Hepatocyte (in vitro differentiated cells): ENCODE results near the gene EEF1A2. TPM values are rescaled to one million over a fixed set of nuclear protein-coding genes. Genes with fewer than 3 reads are reported as not detected.

Source experiments
- DNase-seq: peaks from one replicate; pipeline ENCODE4 v3.0.0-alpha.2; 2016; ENCODE audit warnings: low spot score
- H2AFZ ChIP-seq: fragments of 200-600 bp; sonication (generic); 2 replicates; pipeline ENCODE4 v1.6.0; 2016; ENCODE audit warnings: antibody characterized with exemption, mild to moderate bottlenecking
- H3K27ac ChIP-seq: fragments of 200-600 bp; sonication (generic); 2 replicates; pipeline ENCODE4 v1.5.1; 2016; ENCODE audit warnings: mild to moderate bottlenecking
- H3K27me3 ChIP-seq: fragments of 200-600 bp; sonication (generic); 2 replicates; pipeline ENCODE4 v1.6.1; 2016
- H3K36me3 ChIP-seq: fragments of 200-600 bp; sonication (generic); replicated peaks from 2 replicates; pipeline ENCODE4 v1.5.1; 2016; ENCODE audit warnings: low read depth; ENCODE audit not compliant: insufficient read depth
- H3K4me1 ChIP-seq: fragments of 200-600 bp; sonication (generic); 2 replicates; pipeline ENCODE4 v1.5.1; 2016; ENCODE audit warnings: mild to moderate bottlenecking, moderate library complexity; ENCODE audit not compliant: insufficient read depth
- H3K4me2 ChIP-seq: fragments of 200-600 bp; sonication (generic); 2 replicates; pipeline ENCODE4 v1.6.0; 2016
- H3K4me3 ChIP-seq: fragments of 200-600 bp; sonication (generic); 2 replicates; pipeline ENCODE4 v1.5.1; 2016; ENCODE audit warnings: mild to moderate bottlenecking
- H3K79me2 ChIP-seq: fragments of 200-600 bp; sonication (generic); 2 replicates; pipeline ENCODE4 v1.6.0; 2017; ENCODE audit warnings: mild to moderate bottlenecking
- H3K9me2 ChIP-seq: fragments of 200-600 bp; sonication (generic); replicated peaks from 2 replicates; pipeline ENCODE4 v1.6.0; 2017; ENCODE audit warnings: mild to moderate bottlenecking; ENCODE audit not compliant: insufficient read depth
- H3K9me3 ChIP-seq: fragments of 200-600 bp; sonication (generic); 2 replicates; pipeline ENCODE4 v1.5.1; 2016; ENCODE audit warnings: low read depth, mild to moderate bottlenecking
- H4K20me1 ChIP-seq: fragments of 200-600 bp; sonication (generic); 2 replicates; pipeline ENCODE4 v1.6.0; 2016; ENCODE audit warnings: mild to moderate bottlenecking; ENCODE audit not compliant: insufficient read depth, poor library complexity, severe bottlenecking
- CTCF ChIP-seq: fragments of 200-600 bp; sonication (generic); IDR thresholded peaks from 2 replicates; pipeline ENCODE4 v1.5.1; 2016; ENCODE audit warnings: antibody characterized with exemption, mild to moderate bottlenecking; ENCODE audit not compliant: poor library complexity
- EZH2 ChIP-seq: fragments of 200-600 bp; sonication (generic); IDR thresholded peaks from 2 replicates; pipeline ENCODE4 v1.6.1; 2016; ENCODE audit warnings: antibody characterized with exemption, mild to moderate bottlenecking, borderline replicate concordance
- EZH2phosphoT487 ChIP-seq: fragments of 200-600 bp; sonication (generic); IDR thresholded peaks from one replicate; pipeline ENCODE4 v1.6.1; 2018; ENCODE audit warnings: antibody characterized with exemption, mild to moderate bottlenecking, low read depth, moderate library complexity; ENCODE audit not compliant: unreplicated experiment, severe bottlenecking
- WGBS: methylation state at CpG from one replicate; pipeline ENCODE4 v1.1.6; 2016; ENCODE audit warnings: low lambda C conversion rate; ENCODE audit errors: missing lambda C conversion rate; 5-methylcytosine and 5-hydroxymethylcytosine counted together
- polyA plus RNA-seq: library from polyadenylated mRNA; unstranded; fragments of >200 nt; fragmentation: Nextera tagmentation; extraction: Ambion mirVana; gene quantifications from 2 replicates; pipeline ENCODE4 v1.2.1, GENCODE V29; 2016
- total RNA-seq: library from RNA; depleted of rRNA; stranded (reverse); fragments of >200 nt; gene quantifications from 2 replicates; pipeline ENCODE4 v1.2.3, GENCODE V29; 2014

Gene EEF1A2
- total and polyA plus RNA-seq, 2 experiments from 2014 or later: 12.0 to 23.5 TPM

DNA sequence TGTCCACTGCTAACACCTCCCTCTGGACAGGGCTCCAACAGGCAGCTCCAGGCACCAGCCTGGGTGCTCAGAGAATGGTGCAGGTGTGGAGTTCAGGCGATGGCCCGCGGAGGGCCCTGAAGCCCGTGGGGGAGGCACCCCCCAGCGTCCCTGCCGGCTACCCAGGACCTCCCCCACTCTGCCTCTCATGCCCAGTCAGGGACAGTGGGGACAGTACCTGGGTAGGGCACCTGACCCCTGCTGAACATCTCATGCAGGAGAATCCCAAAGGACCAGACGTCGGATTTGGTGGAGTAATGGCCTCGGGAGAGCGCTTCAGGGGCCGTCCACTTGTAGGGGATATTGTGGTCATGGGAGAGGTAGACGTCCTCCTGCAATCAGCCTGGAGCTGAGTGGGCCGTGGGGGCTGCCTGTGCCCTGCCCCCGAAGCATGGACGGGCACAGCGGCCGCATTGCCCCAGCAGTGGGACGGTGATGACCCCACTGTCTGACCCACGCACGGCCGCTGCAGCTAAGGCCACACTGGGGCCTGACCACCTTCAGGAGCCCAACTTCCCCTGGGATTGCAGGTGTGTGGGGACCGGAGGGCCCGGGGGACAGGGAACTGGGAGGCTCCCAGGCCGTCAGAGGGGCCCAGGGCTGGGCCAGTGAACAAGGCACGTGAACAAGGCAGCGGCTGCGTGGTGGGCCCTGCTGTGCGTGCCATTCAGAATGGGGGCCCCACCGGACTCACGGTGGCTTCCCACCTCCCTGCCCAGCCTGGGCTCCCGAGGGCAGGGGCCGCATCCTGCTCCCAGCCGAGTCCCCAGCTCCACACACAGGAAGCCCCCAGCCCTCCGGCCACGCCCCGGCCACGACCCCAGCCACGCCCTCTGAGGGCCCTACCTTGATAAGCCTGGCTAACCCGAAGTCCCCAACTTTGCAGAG is 31.2 kb upstream of the EEF1A2 start:
- H3K4me1 ChIP-seq: no peaks in the 10 kb centered on the region
- H3K36me3 ChIP-seq: no peaks in the 10 kb centered on the region
- H2AFZ ChIP-seq: no peak overlapping the region
- no peaks in the 10 kb centered on the region for H4K20me1 ChIP-seq
- H3K79me2 ChIP-seq: no peaks in the 10 kb centered on the region
- H3K4me2 ChIP-seq: no peak overlapping the region
- DNase-seq: peak; percentile 11
- no peak overlapping the region for H3K27ac ChIP-seq
- TF ChIP-seq EZH2: no peak
- TF ChIP-seq CTCF: no peak
- no peak for TF ChIP-seq EZH2phosphoT487
- H3K4me3 ChIP-seq: no peak overlapping the region
- no peaks in the 10 kb centered on the region for H3K9me2 ChIP-seq
- H3K9me3 ChIP-seq: no peaks in the 10 kb centered on the region
- 90% methylated on average over 29 of the region's 39 CpGs for WGBS
- H3K27me3 ChIP-seq: no peaks in the 10 kb centered on the region

GRCh38 chr20:63529180-63529860 is 30.4 kb upstream of the EEF1A2 start:
- Histone ChIP-seq H3K4me3 (no peak overlapping the region), H3K9me3 (no peaks in the 10 kb centered on the region), H3K9me2 (no peaks in the 10 kb centered on the region), H3K79me2 (no peaks in the 10 kb centered on the region), H3K4me2 (no peak overlapping the region), H3K36me3 (no peaks in the 10 kb centered on the region), H2AFZ (no peak overlapping the region), H4K20me1 (no peaks in the 10 kb centered on the region), H3K27ac (no peak overlapping the region), H3K27me3 (no peaks in the 10 kb centered on the region), H3K4me1 (no peaks in the 10 kb centered on the region)
- TF ChIP-seq CTCF (no peak), EZH2 (no peak), EZH2phosphoT487 (no peak)
- WGBS: 91% methylated on average over 26 of the region's 27 CpGs
- no peak for DNase-seq

DNA sequence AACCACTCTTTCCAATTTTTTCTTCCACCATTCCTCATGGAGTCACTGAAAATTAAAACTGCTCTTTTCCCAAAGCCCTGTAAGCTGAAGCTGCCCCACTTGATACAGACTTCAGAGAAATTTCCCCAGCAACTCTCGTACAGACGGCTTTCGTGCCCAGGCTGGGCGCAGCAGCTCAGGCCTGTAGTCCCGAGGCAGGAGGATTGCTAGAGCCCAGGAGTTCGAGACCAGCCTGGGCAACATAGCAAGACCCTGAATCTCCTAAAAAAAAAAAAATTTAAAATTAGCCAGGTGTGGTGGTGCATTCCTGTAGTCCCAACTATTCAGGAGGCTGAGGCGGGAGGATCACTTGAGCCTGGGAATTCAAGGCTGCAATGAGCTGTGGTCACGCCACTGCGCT is 28.3 kb upstream of the EEF1A2 start:
- H3K9me3 ChIP-seq: no peaks in the 10 kb centered on the region
- 93% methylated on average over 9 of the region's 9 CpGs for WGBS

More for the DNA sequence above, 28.3 kb upstream of the EEF1A2 start:
- Histone ChIP-seq H3K4me2 (no peak overlapping the region), H3K4me3 (no peak overlapping the region), H2AFZ (no peak overlapping the region), H3K36me3 (no peaks in the 10 kb centered on the region), H4K20me1 (peaks cover 12% of the 10 kb centered on the region), H3K27ac (no peak overlapping the region), H3K4me1 (peaks cover 5% of the 10 kb centered on the region), H3K27me3 (no peaks in the 10 kb centered on the region), H3K9me2 (no peaks in the 10 kb centered on the region), H3K79me2 (peaks cover 4% of the 10 kb centered on the region)
- no peak for TF ChIP-seq CTCF
- no peak for TF ChIP-seq EZH2phosphoT487
- no peak for TF ChIP-seq EZH2
- no peak for DNase-seq
